HG03060 (cell line): ENCODE data around the gene SEC61A2.
A peak's percentile ranks its signal among the peaks of the same experiment; 100 is the strongest.
"Not testable (repeated sequence)": the region's sequence is repeated elsewhere in the genome, so short reads cannot be mapped to it uniquely, and the experiment has no call there.

Experiments
- ATAC-seq: cut with Tn5 transposase; IDR thresholded peaks from one replicate; pipeline ENCODE4 v1.9.1; 2021; ENCODE audit warnings: low read depth, moderate number of reproducible peaks; ENCODE audit not compliant: unreplicated experiment

SEC61A2 gene

GRCh38 chr10:12158111-12158510, 28.6 kb downstream of the SEC61A2 start:
- no peak for ATAC-seq

GRCh38 chr10:12160664-12161063, 31.2 kb downstream of the SEC61A2 start:
- no peak for ATAC-seq

- no peak for ATAC-seq
These were observed 33.5 kb downstream of the SEC61A2 start for GRCh38 chr10:12162927-12163326.

GRCh38 chr10:12164085-12164484, 34.6 kb downstream of the SEC61A2 start:
- no peak for ATAC-seq

GRCh38 chr10:12165036-12165435, 35.6 kb downstream of the SEC61A2 start:
- no peak for ATAC-seq

GRCh38 chr10:12165999-12166775, 36.7 kb downstream of the SEC61A2 start:
- ATAC-seq = no peak

- not testable (repeated sequence) for ATAC-seq
These were observed 42.0 kb downstream of the SEC61A2 start for GRCh38 chr10:12171512-12171911.

GRCh38 chr10:12177642-12178041, 48.2 kb downstream of the SEC61A2 start:
- ATAC-seq = no peak

GRCh38 chr10:12179606-12180170, 50.2 kb downstream of the SEC61A2 start:
- ATAC-seq = no peak

GRCh38 chr10:12180221-12180974, 50.9 kb downstream of the SEC61A2 start:
- ATAC-seq = no peak

GRCh38 chr10:12181065-12181775, 51.7 kb downstream of the SEC61A2 start:
- ATAC-seq = no peak

- no peak for ATAC-seq
These were observed 54.7 kb downstream of the SEC61A2 start for GRCh38 chr10:12184165-12184564.

- no peak for ATAC-seq
These were observed 56.8 kb downstream of the SEC61A2 start for GRCh38 chr10:12186323-12186722.

GRCh38 chr10:12187321-12187905, 57.9 kb downstream of the SEC61A2 start:
- ATAC-seq = no peak

- ATAC-seq = no peak
These were observed 59.2 kb downstream of the SEC61A2 start for GRCh38 chr10:12188656-12189055.

- no peak for ATAC-seq
These were observed 59.9 kb downstream of the SEC61A2 start for GRCh38 chr10:12189426-12189825.

- no peak for ATAC-seq
These were observed 62.2 kb downstream of the SEC61A2 start for GRCh38 chr10:12191715-12192114.

GRCh38 chr10:12193193-12193592, 63.7 kb downstream of the SEC61A2 start:
- ATAC-seq = no peak

- ATAC-seq = no peak
These were observed 65.3 kb downstream of the SEC61A2 start for GRCh38 chr10:12194752-12195271.

- ATAC-seq = peak; percentile 14
These were observed 65.8 kb downstream of the SEC61A2 start for GRCh38 chr10:12195281-12195602.
